HG03175 (cell line): Measurements from ENCODE around the gene NSUN3.
"Not testable (repeated sequence)": the region's sequence is repeated elsewhere in the genome, so short reads cannot be mapped to it uniquely, and the experiment has no call there.

ENCODE experiments used
- ATAC-seq: cut with Tn5 transposase; IDR thresholded peaks from one replicate; pipeline ENCODE4 v1.9.1; 2021; ENCODE audit warnings: mild to moderate bottlenecking, moderate library complexity; ENCODE audit not compliant: unreplicated experiment

NSUN3 gene

GRCh38 chr3:94066506-94067500 lies 3.9 kb downstream of the NSUN3 start:
- ATAC-seq = no peak

DNA sequence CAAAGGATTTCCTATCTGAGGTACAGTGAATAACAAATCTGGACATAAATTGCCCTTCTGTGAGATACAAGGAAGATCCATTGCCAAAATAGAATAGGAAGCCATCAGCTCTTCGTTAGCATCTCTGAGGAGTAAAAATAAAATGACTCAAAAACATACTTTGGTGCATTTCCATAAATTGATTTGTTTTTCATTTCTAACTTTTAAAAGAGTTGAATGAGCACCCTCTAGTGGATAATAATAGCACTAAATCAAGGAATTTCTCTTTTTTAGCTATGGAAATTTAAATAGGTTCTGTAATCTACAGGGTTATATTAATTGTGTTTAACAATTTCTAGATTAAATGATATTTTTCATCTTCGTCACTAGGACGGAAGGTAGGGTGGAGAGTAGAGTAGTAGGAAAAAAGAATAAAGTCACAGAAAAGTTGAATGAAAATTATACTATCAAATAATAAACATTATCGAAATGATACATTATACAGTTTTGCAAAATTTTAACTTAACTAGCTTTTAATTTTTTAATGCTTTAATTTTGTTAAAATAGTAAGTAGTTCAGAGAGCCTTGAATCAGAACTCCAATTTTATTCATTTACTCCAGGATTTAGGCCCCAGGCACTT lies 6.4 kb downstream of the NSUN3 start:
- ATAC-seq = no peak

GRCh38 chr3:94070341-94070911 lies 7.6 kb downstream of the NSUN3 start:
- ATAC-seq = peak; percentile 79

- ATAC-seq = peak; percentile 78
These were observed 8.9 kb downstream of the NSUN3 start for GRCh38 chr3:94071713-94072284.

DNA sequence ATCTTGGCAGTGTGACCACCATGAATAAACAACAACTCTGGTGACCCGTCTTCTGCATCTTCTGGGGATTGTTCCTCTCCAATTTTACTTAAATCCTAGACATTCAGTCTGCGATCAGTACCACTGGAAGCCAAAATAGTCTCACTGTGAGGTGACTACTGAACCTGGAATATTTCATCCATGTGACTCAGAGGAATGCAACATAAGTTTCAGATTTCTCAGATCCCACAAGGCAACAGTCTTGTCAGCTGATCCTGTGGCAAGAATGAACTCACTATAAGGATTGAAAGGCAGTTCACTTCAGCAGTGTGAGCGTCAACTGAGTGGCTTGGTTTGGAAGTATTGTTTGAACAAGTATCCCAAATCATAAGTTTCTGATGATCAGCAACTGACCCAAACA lies 13.2 kb downstream of the NSUN3 start:
- no peak for ATAC-seq

GRCh38 chr3:94080552-94080951 lies 17.7 kb downstream of the NSUN3 start:
- ATAC-seq = not testable (repeated sequence)

DNA sequence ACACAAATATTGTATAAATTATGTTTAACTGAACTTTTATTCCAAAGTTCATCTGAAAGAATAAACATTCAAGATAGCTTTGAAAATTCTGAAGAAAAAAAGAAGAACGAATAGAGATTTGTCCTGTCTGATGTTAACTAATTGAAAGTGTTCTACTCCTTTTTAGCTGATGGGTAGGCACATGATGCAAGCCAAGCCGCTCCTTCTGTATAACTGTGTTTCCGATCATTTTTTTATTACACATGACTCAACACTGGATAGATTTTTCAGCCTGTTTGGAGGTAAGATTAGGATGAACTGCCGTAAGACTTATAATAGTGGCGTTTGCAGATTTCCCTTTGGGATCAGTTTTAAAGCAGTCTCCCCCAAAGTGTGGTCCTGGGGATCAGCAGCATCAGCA lies 19.0 kb downstream of the NSUN3 start:
- ATAC-seq = no peak

- no peak for ATAC-seq
These were observed 19.6 kb downstream of the NSUN3 start for GRCh38 chr3:94082391-94082937.

GRCh38 chr3:94083261-94083660 lies 20.4 kb downstream of the NSUN3 start:
- peak; percentile 85 for ATAC-seq

- ATAC-seq = no peak
These were observed 26.3 kb downstream of the NSUN3 start for GRCh38 chr3:94089126-94089525.

GRCh38 chr3:94092086-94092485 lies 29.2 kb downstream of the NSUN3 start:
- ATAC-seq = no peak

GRCh38 chr3:94093151-94093550 lies 30.3 kb downstream of the NSUN3 start:
- ATAC-seq = no peak

DNA sequence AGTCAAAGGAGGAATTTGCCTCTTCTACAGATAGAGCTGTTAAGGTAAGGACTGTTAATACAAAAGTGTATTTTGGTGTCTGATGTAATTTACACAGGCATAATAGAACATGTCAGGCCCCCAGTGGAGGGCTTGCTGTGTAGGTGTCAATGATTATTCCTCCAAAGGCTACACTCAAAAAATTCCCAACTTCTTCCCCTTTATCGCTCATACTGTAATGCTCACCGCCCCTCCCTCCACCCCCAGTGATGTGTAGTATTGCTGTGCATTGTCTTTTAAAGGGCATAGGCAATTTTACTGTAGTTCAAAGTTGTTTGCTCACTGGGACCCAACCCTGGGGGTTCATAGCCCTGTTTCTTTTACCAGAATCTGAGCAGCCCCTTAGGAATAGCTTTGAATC lies 32.2 kb downstream of the NSUN3 start:
- no peak for ATAC-seq

- no peak for ATAC-seq
These were observed 35.6 kb downstream of the NSUN3 start for GRCh38 chr3:94098452-94098851.

DNA sequence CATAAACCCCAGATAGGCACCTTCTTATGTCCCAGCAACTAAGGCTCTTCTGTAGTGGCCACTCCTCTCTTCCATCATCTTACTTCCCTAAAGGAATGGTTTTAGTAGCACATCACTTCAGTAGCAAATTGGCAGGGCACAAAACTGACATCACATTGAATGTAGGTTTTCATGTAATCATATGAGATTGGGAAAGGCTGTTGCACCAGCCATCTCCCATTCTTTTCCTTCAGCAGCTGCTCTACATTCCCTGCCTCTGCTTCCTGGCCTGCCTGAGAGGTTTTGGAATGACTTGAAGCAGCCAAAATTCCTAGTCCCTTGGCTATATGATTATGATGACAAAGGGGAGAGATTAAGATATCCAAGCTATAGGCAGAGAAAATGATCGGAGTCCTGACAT lies 36.5 kb downstream of the NSUN3 start:
- no peak for ATAC-seq

GRCh38 chr3:94101860-94102259 lies 39.0 kb downstream of the NSUN3 start:
- ATAC-seq = no peak

GRCh38 chr3:94106268-94106667 lies 43.4 kb downstream of the NSUN3 start:
- no peak for ATAC-seq

DNA sequence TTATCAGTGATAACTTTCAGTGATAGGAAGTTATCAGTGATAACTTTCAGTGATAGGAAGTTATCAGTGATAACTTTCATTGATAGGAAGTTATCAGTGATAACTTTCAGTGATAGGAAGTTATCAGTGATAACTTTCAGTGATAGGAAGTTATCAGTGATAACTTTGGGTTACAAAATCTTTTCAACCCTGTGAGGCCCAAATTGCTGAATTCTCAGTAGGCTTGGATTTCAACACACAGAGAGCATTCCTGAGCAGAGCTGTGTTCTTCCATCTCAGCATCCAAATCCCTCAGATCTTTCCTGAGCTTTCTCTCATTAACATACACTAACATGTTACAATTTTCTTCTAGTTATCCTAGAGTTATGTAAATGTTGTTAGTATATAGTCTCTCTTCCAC lies 47.4 kb downstream of the NSUN3 start:
- not testable (repeated sequence) for ATAC-seq

DNA sequence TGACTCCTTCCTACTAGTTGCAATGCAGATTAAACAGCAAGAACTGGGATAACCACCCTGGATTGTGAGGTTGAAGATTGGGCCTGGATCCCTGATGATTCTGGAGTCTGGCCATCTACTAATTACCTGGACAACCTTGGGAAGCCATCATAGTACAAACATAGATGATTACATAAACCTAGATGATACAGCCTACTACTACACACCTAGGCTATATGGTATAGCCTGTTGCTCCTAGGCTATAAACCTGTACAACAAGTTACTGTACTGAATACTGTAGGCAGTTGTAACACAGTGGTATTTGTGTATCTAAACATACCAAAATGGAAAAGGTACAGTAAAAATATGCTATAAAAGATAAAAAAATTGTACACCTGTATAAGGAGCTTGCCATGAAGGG lies 48.0 kb downstream of the NSUN3 start:
- ATAC-seq = no peak

GRCh38 chr3:94114666-94115065 lies 51.8 kb downstream of the NSUN3 start:
- ATAC-seq = no peak

DNA sequence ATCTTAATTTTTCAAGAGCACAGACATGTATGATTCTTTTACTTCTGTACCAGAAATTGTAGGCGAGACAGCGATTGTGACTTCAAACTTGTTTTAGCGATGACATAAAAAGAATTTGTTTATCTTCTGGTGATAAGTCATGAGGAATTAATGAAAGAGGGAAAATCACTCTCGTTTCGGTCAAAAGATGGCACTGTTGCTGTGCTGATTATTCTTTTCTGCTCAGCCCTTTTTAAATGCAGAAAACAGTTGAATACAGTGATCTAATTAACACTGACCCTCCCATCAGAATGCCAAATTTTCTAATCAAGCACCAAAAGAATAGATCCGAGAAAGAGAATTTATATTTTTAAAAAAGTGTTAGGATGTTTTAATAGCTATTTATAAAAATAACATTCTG lies 52.6 kb downstream of the NSUN3 start:
- no peak for ATAC-seq
